ENCODE results near the gene HRAS.

The HRAS gene

GRCh38 chr11:539971-540481 lies 4.7 kb upstream of the HRAS start:
- DNase-seq (ENCODE audit: extremely low spot score): no peak
- no peak for TF ChIP-seq TARDBP (IDR thresholded peaks at IDR 0.05)
- CTCF ChIA-PET: no interaction called here
- POLR2A ChIA-PET: no interaction called here

- ChIA-PET CTCF (interaction anchor here (1.0 kb wide), 1 partner anchor 9 kb away, joined by 3 read pairs; no protein-coding TSS in a partner anchor), POLR2A (no interaction called here)
- no peak for TF ChIP-seq TARDBP (IDR thresholded peaks at IDR 0.05)
- TF ChIP-seq SP1 (IDR thresholded peaks at IDR 0.05): no peak
- no peak for DNase-seq (ENCODE audit: extremely low spot score)
Measured at GRCh38 chr11:538431-539051, 3.2 kb upstream of the HRAS start.

- ChIA-PET CTCF (no interaction called here), POLR2A (no interaction called here)
- TF ChIP-seq HDGF (IDR thresholded peaks at IDR 0.05; ENCODE audit: borderline replicate concordance) (no peak), ELF4 (IDR thresholded peaks at IDR 0.05) (no peak), FOXA1 (IDR thresholded peaks at IDR 0.05) (no peak), PKNOX1 (IDR thresholded peaks at IDR 0.05) (no peak), FOXK2 (IDR thresholded peaks at IDR 0.05) (no peak), SUZ12 (IDR thresholded peaks at IDR 0.05) (no peak), FOXM1 (IDR thresholded peaks at IDR 0.05; ENCODE audit: borderline replicate concordance) (no peak)
- no peak for DNase-seq (ENCODE audit: extremely low spot score)
Measured at GRCh38 chr11:537622-538430, 2.5 kb upstream of the HRAS start.

GRCh38 chr11:536841-537621 lies 1.7 kb upstream of the HRAS start, which contains the start of gene LRRC56:
Gene LRRC56 (plus strand): TSS chr11:537527. CDS start chr11:540685, 3,158 bp downstream.
- TF ChIP-seq HDGF (IDR thresholded peaks at IDR 0.05; ENCODE audit: borderline replicate concordance) (no peak), ELF4 (IDR thresholded peaks at IDR 0.05) (no peak), ZNF384 (IDR thresholded peaks at IDR 0.05) (no peak), NFRKB (IDR thresholded peaks at IDR 0.05) (no peak), FOXA1 (IDR thresholded peaks at IDR 0.05) (no peak), FOXK2 (IDR thresholded peaks at IDR 0.05) (no peak), CTBP1 (IDR thresholded peaks at IDR 0.05; ENCODE audit: borderline replicate concordance) (no peak), SUZ12 (IDR thresholded peaks at IDR 0.05) (no peak), L3MBTL2 (conservative IDR thresholded peaks at IDR 0.05) (no peak), FOXM1 (IDR thresholded peaks at IDR 0.05; ENCODE audit: borderline replicate concordance) (no peak), LEF1 (IDR thresholded peaks at IDR 0.05; ENCODE audit: borderline replicate concordance) (no peak), TARDBP (IDR thresholded peaks at IDR 0.05) (no peak), SP1 (IDR thresholded peaks at IDR 0.05) (no peak), PKNOX1 (IDR thresholded peaks at IDR 0.05) (no peak), BHLHE40 (IDR thresholded peaks at IDR 0.05; ENCODE audit: borderline replicate concordance) (no peak), ARNT (IDR thresholded peaks at IDR 0.05) (no peak)
- CTCF ChIA-PET: no interaction called here
- POLR2A ChIA-PET: interaction anchor here (0.9 to 1.2 kb wide), 2 partner anchors 25 to 32 kb away, joined by 3 read pairs; no protein-coding TSS in a partner anchor
- DNase-seq (ENCODE audit: extremely low spot score): no peak

GRCh38 chr11:535210-535518 lies 212 bp downstream of the HRAS start:
- ChIA-PET CTCF (interaction anchor here (1.2 kb wide), 1 partner anchor 19 kb away, joined by 4 read pairs; no protein-coding TSS in a partner anchor), POLR2A (interaction anchor here (0.6 to 1.7 kb wide), 11 partner anchors 10 to 206 kb away, joined by 3 to 7 read pairs (median 4); partner anchors contain the start of gene TMEM80)
- TF ChIP-seq LEF1 (IDR thresholded peaks at IDR 0.05; ENCODE audit: borderline replicate concordance) (no peak), NFRKB (IDR thresholded peaks at IDR 0.05) (no peak), ELF4 (IDR thresholded peaks at IDR 0.05) (no peak), FOXA1 (IDR thresholded peaks at IDR 0.05) (no peak), FOXK2 (IDR thresholded peaks at IDR 0.05) (no peak), HDGF (IDR thresholded peaks at IDR 0.05; ENCODE audit: borderline replicate concordance) (no peak), PKNOX1 (IDR thresholded peaks at IDR 0.05) (no peak), ARNT (IDR thresholded peaks at IDR 0.05) (no peak)
- DNase-seq (ENCODE audit: extremely low spot score): no peak

Data from HEK293T (cell line).